Prostate gland (tissue), 2 donors: ENCODE measurements around the gene PFKFB3.

Source experiments
- CTCF ChIP-seq, 4 experiments: fragments of 200-600 bp in 2 of 4; fragments of 450-650 bp in 2 of 4; sonication (generic) in 2 of 4; IDR thresholded peaks; 1 replicate in 3 of 4; 2 replicates in 1 of 4; pipeline ENCODE4 v1.5.1; 2016 to 2019; ENCODE audit warnings: antibody characterized with exemption in 4 of 4, mild to moderate bottlenecking in 2 of 4, moderate library complexity in 2 of 4
- POLR2A ChIP-seq: fragments of 450-650 bp; IDR thresholded peaks from one replicate; pipeline ENCODE4 v1.6.1; 2016; ENCODE audit warnings: antibody characterized with exemption, mild to moderate bottlenecking
- POLR2AphosphoS5 ChIP-seq: sonication (generic); formaldehyde crosslinking; IDR thresholded peaks from one replicate; pipeline ENCODE4 v1.6.1; 2017; ENCODE audit warnings: antibody characterized with exemption

- TF ChIP-seq CTCF (IDR thresholded peaks at IDR 0.05) (no peak), POLR2AphosphoS5 (peak; percentile 33), POLR2A (no peak)
These were observed 3.5 kb upstream of the PFKFB3 start for GRCh38 chr10:6199131-6199733.
